NCI-H510A treated with DMSO at 0.1 percent for 48 hours (cell line): Measurements from ENCODE around the gene CSNK1D.

ENCODE experiments used
- DNase-seq: peaks from one replicate; lab custom pipeline; 2025; lab: John Stamatoyannopoulos, UW

Gene CSNK1D

DNA sequence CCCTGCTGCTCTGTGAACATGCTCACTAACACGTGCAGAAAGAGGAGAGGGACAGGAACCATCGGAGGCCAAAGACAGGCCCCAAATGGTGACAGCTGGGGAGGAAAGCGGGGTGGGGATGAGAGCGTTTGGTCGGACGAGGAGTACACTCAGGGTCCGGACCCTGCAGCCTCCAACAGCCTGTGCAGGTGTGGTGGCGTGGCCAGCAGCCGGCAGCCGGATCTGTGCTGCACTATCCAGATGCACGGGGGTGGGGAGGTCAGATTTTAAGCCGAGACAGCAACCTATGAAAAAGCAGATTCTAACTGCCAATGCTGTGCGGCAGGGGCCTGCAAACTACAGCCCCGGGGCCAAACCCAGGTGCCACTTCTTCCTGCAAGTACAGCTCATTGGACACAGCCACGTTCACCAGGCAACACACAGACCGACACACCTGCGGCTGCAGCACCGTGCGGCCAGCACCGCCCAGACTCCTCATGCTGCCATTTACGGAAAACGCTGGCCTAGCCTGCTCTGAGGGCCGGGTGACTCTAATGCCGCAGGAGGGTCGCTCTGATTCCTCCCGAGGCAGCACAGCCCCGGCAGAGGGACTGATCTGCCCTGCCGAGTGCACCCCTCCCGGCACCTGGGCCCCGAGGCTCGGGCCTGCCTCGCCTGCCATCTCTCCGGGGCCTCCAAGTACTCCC is 23.5 kb downstream of the CSNK1D start:
- DNase-seq = no peak

- DNase-seq = no peak
Observed at GRCh38 chr17:82248815-82249674, 24.5 kb downstream of the CSNK1D start.

- no peak for DNase-seq
Observed at GRCh38 chr17:82247856-82248671, 25.4 kb downstream of the CSNK1D start.

GRCh38 chr17:82247182-82247823 is 26.2 kb downstream of the CSNK1D start:
- DNase-seq = no peak

DNA sequence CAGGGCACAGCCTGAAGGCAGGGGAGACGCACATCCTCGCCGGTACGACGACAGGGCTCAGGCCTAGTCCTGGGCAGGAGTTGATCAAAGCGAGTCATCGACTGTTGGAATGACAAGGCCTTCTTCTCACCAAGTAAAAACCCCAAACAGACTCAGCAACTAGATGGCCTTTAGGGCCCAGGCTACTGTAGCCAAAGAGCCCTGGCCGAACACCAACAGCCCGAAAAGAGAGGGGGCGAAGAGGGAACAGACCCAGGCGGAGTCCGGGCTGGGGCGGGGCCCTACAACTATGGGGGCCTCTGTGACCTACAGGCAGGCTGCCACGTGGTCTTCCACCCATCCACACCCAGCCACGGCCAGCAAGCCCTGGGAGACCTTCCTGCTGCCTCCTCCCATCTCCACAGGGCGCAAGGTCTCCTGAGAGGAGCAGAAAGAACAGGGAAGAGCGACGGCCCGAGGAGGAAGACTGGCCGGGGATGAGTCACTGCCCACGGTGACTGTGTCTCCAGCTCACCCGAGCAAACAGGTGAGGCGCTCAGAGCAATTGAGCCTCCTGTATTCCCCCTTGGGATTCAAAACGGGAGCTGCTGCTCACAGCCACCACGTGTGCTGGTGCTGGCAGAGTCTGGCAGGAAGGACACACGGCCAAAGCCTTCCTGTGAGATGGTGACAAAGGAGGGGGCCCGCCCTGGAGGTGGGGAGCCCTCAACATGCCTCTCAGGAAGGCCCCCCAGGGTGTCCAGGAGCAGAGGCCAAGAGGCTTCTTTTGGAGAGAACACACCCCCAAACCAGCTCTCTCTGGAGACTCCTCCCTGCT is 26.9 kb downstream of the CSNK1D start:
- DNase-seq = no peak

DNA sequence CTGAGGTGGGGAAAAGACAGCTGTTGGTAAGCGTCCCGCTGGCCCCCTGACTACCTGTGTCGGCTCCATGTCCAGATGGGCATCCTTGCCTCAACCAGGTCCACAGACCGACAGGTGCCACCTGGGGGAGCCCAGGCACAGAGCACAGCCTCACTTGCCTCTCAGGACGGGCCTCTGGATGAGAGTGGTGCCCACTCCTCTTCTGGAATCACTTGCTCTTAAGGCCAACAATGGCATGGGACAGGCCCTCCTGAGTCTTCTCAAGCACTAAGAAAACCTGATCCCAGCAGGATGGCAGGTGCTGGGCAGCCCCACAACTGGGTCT is 27.5 kb downstream of the CSNK1D start:
- no peak for DNase-seq

DNA sequence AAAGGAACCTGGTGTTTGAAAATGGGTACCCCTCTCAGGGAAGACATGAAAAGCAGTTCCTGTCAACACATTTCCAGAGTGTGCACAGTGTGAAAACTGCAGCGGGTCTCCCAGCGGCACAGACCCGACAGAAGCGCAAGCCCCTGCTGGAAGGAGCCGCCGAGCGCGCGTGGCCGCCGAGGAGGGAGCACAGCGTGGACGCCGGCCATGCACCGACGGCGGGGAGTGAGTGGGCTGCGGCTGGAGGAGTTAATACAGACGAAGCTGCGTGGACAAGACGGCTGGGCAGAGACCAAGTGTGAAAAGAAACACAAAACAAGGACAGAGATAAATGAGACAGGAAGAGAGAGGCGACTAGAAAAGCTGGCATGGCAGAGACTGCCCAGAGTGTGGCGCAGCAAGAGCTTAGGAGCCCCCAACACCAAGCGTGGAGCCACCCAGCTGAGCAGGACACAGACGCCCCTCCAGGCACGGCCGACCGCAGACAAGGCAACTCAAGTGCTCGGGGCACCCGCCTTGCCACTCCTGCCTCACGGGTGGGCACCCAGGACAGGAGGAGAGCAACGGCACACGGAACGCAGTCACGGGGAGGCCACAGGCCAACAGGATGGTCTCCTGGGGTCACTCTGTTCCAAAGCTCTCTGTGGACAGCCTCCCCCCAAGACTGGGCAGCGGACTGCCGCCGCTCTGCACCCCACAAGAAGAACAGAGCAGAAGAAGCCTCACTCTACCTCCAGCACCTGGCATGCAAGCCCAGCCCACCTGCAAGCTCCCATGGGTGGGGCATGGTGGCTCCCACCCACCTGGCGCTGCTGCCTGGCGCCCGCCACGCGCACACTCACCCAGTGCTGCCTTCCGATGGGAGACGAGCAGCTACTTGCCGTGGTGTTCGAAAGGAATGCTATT is 28.1 kb downstream of the CSNK1D start:
- no peak for DNase-seq

- no peak for DNase-seq
Observed at GRCh38 chr17:82244413-82245133, 28.9 kb downstream of the CSNK1D start.

DNA sequence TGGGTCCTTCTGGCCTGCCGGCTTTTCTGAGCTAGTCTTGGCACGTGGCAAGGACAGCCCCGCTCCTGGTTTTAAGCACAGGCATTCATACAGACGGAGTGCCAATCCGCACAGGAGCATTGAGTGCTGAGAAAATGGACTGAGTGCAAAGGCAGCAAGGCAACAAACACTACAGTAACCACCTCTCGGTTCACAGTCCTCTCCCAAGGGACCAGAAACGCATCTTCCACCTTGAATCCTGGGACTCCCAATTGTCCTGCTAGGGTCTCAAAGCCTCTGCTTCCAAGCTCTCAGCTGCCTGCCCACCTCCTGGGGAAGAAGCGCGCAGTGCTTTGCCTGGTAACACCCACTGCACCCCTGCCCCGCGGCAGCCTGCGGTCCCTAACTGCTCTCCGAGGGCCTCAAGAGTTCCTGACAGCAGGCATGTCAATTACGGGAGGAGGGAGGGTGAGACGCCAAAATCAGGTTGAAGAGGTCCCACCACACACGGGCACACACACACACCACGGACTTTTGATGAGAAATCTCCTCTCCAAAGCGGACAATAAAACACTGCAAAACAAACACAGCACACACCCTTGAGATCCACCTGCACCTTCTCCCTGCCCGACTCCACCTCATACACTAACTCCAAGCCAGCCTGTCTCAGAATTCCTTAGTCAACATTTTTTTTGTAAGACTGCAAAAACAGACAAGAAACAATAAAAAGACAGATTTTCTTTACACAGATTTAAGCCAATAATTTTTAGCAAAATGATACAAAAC is 29.7 kb downstream of the CSNK1D start:
- no peak for DNase-seq

DNA sequence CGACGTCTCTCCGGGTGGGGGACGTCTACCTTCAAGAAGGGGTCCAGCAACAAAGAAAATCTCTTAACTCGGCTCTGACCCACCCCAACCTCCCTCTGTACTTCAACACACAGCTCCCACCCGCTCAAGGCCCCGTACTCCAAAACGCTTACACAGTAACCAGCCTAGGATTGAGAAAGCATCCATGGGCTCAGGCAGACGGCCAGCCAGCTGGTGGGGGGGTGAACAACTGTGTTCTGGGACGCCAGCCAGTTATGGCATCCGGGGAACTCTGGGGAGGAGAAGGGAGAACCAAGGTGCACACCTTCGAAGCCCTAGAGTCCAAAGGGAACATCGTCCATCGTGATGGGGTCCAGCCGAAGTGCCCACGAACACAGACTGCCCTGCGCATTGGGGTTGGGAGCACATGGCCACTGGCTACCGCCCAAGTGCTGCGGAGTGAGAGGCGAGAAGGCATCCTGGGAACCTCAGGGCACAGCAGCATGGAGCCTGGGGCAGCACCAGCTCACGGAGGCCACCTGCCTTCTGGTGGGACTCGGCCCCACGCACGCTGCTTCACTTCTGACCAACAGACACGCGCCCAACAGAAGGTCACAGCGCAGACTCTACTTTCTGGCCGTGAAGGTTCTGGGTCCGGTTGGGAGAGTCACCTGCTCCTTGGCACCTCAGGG is 30.4 kb downstream of the CSNK1D start:
- no peak for DNase-seq

GRCh38 chr17:82242698-82242976 is 30.9 kb downstream of the CSNK1D start:
- no peak for DNase-seq

- no peak for DNase-seq
Observed at GRCh38 chr17:82241926-82242697, 31.4 kb downstream of the CSNK1D start.

GRCh38 chr17:82241183-82241925 is 32.1 kb downstream of the CSNK1D start:
- no peak for DNase-seq

DNA sequence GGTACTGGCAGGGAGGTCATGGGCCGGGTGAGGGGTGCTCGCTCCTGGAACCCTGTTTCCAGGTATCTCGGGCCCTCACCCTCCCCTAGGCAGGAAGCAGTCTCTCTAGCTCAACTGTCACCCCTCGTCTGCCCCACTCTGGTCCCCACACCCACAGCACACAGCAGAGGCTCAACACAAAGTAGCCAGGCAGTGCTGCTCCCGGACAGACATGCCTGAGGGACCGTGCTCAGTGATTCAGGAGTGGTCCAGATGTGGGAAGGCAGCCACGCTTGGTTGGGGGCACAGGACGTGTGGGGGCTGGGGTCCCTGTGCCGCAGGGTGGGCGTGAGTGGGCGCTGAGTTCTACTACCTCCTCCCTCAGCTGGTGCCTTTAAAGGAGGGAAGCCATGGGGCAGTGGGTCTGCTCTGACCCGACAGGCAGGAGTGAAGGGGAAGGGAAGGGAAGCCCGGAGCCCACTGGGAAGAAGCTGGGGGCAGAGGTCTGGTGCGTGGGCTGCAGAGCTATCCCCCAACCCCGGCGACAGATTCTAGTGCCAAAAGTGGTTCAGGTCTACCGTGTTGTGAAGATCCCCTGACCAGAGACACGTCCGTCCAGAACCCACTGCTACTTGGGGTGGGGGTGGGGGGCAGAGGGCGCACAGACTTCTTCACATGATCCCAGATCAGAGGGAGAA is 32.9 kb downstream of the CSNK1D start:
- no peak for DNase-seq

- no peak for DNase-seq
Observed at GRCh38 chr17:82239926-82240505, 33.5 kb downstream of the CSNK1D start.

- DNase-seq = no peak
Observed at GRCh38 chr17:82239401-82239925, 34.0 kb downstream of the CSNK1D start.
